D721Med (cell line): ENCODE measurements around the gene TBC1D32.
"Not testable (repeated sequence)": the region's sequence is repeated elsewhere in the genome, so short reads cannot be mapped to it uniquely, and the experiment has no call there.

Source experiments
- DNase-seq: peaks from one replicate; pipeline ENCODE4 v3.0.0; 2011; ENCODE audit warnings: low spot score; ENCODE audit not compliant: insufficient read length
- FAIRE-seq: peaks from 2 replicates; lab custom pipeline; 2011; peaks lifted over from hg19 to GRCh38; lab: Jason Lieb, UNC
- CTCF ChIP-seq: IDR thresholded peaks from 2 replicates; pipeline ENCODE4 v1.5.1; 2012; ENCODE audit warnings: mild to moderate bottlenecking, control low read depth; ENCODE audit not compliant: insufficient read depth; ENCODE audit errors: missing control alignments

Gene TBC1D32

GRCh38 chr6:121334299-121335086 lies at the start of gene TBC1D32:
TBC1D32 (minus strand) TSS chr6:121334480; CDS start chr6:121334430, 50 bp downstream.
- DNase-seq, result peak; percentile 52
- no peak for FAIRE-seq
- TF ChIP-seq CTCF, result no peak

GRCh38 chr6:121383478-121383877 lies 49.2 kb upstream of the TBC1D32 start:
- no peak for FAIRE-seq
- no peak for TF ChIP-seq CTCF

GRCh38 chr6:121382467-121383121 lies 48.3 kb upstream of the TBC1D32 start:
- no peak for TF ChIP-seq CTCF
- no peak for FAIRE-seq
- no peak for DNase-seq

More at GRCh38 chr6:121383478-121383877, 49.2 kb upstream of the TBC1D32 start:
- no peak for DNase-seq

- FAIRE-seq, result no peak
- no peak for TF ChIP-seq CTCF
- DNase-seq, result no peak
These were observed 42.1 kb upstream of the TBC1D32 start for GRCh38 chr6:121376411-121376810.

GRCh38 chr6:121374219-121374618 lies 39.9 kb upstream of the TBC1D32 start:
- DNase-seq, FAIRE-seq: not testable (repeated sequence)

GRCh38 chr6:121365536-121366521 lies 31.5 kb upstream of the TBC1D32 start:
- no peak for FAIRE-seq
- DNase-seq, result no peak
- no peak for TF ChIP-seq CTCF

- peak; percentile 7 for TF ChIP-seq CTCF
- no peak for DNase-seq
- no peak for FAIRE-seq
These were observed 22.3 kb upstream of the TBC1D32 start for GRCh38 chr6:121356575-121356974.
